Psoas muscle (tissue), 8 donors: ENCODE results near the gene EN2. TPM values are rescaled to one million over a fixed set of nuclear protein-coding genes. Genes with fewer than 3 reads are reported as not detected.

Experiments
- ATAC-seq, 4 donors: fragments of 200-7000 bp; cut with Tn5 transposase; one replicate each; pipeline ENCODE4 v1.9.1; 2020; ENCODE audit warnings: moderate library complexity in 3 of 4, mild to moderate bottlenecking in 2 of 4
- DNase-seq, 2 donors: peaks; one replicate each; pipeline ENCODE4 v3.0.0-alpha.2; 2020
- H3K27ac ChIP-seq: fragments of 200-600 bp; one replicate; pipeline ENCODE4 v1.8.0; 2022
- H3K27me3 ChIP-seq, 3 donors: fragments of 200-600 bp in 1 of 3; one replicate each; pipeline versions ENCODE4 v1.6.1 to v1.8.0; 2013 to 2022; ENCODE audit warnings: low read length in 2 of 3, mild to moderate bottlenecking in 2 of 3, moderate library complexity in 1 of 3; ENCODE audit not compliant: insufficient read depth in 3 of 3
- H3K36me3 ChIP-seq, 2 donors: fragments of 200-600 bp in 1 of 2; one replicate each; pipeline versions ENCODE4 v1.6.1 to v1.8.0; 2013 to 2022; ENCODE audit warnings: low read depth in 1 of 2, mild to moderate bottlenecking in 1 of 2, moderate library complexity in 1 of 2; ENCODE audit not compliant: insufficient read depth in 1 of 2
- H3K4me1 ChIP-seq: fragments of 200-600 bp; one replicate; pipeline ENCODE4 v1.8.0; 2022
- H3K4me3 ChIP-seq: fragments of 200-600 bp; one replicate; pipeline ENCODE4 v1.8.0; 2022; ENCODE audit warnings: mild to moderate bottlenecking
- H3K9me3 ChIP-seq: fragments of 200-600 bp; one replicate; pipeline ENCODE4 v1.8.0; 2022
- CTCF ChIP-seq: fragments of 200-600 bp; IDR thresholded peaks from one replicate; pipeline ENCODE4 v1.8.0; 2022; ENCODE audit warnings: antibody characterized with exemption
- WGBS, 3 donors: extraction: QIAGEN DNeasy Blood & Tissue Kit; methylation state at CpG; one replicate each; pipeline versions ENCODE4 v1.1.6 to v1.1.7; 2013; 5-methylcytosine and 5-hydroxymethylcytosine counted together
- intact Hi-C, 2 donors: fragments of 100-400 bp; cut with DNase I; formaldehyde crosslinking; loops; one replicate each; pipeline versions ENCODE4 v1.11.0 to v1.14.2; 2022
- polyA plus RNA-seq, 3 donors: library from polyadenylated mRNA; stranded (reverse); fragments of 200-250 nt; gene quantifications; one replicate each; pipeline ENCODE4 v1.2.3, GENCODE V29; 2013
- total RNA-seq, 4 donors: library from RNA; stranded (reverse); fragmentation: NEBNext Ultra II Directional in 2 of 4; extraction: Animal tissue kit (Norgen Biotek cat#: 25700) in 2 of 4; gene quantifications; one replicate each; pipeline versions ENCODE4 v1.2.1 to v1.2.4, GENCODE V29; 2021 to 2023
- donor health status: healthy with polysubstance abuse.
- donor health status: DM: no; HTN: no; CAD: no; lungs with moderate emphysema.
- donor health status: Bipolar disorder and iron deficiency.
- donor health status: healthy.
- donor health status: DM: yes; HTN: yes; CAD: no.
- donor health status: DM: no; HTN: no; CAD: no.
- donor health status: DM: no; HTN: no; CAD: no.
- donor health status: DM: yes; HTN: yes; CAD: no.

Gene EN2
- total and polyA plus RNA-seq, 7 donors = 0.13 to 1.3 (median 0.36) TPM

GRCh38 chr7:155471718-155472117, 13.8 kb downstream of the EN2 start:
- Histone ChIP-seq H3K27me3 (peaks cover 0 to 98% (median 48%) of the 10 kb centered on the region in 3 donors), H3K9me3 (no peaks in the 10 kb centered on the region), H3K4me1 (peaks cover 14% of the 10 kb centered on the region), H3K4me3 (no peak overlapping the region), H3K36me3 (no peaks in the 10 kb centered on the region), H3K27ac (no peak overlapping the region)
- 9 to 15% (median 13%) methylated on average over 11 of the region's 11 CpGs for WGBS, 3 donors
- DNase-seq (no peak), ATAC-seq (no peak)
- intact Hi-C loops = no loop called here
- TF ChIP-seq CTCF = no peak

- Histone ChIP-seq H3K4me3 (no peak overlapping the region), H3K27ac (no peak overlapping the region), H3K27me3 (peaks cover 0 to 72% (median 17%) of the 10 kb centered on the region in 3 donors), H3K9me3 (no peaks in the 10 kb centered on the region), H3K4me1 (no peaks in the 10 kb centered on the region), H3K36me3 (no peaks in the 10 kb centered on the region)
- no peak for TF ChIP-seq CTCF
- intact Hi-C loops = no loop called here
- WGBS, 3 donors = 65 to 76% (median 76%) methylated on average over 4 of the region's 4 CpGs
- ATAC-seq (no peak), DNase-seq (no peak)
These were observed 19.5 kb downstream of the EN2 start for GRCh38 chr7:155477476-155477875.

GRCh38 chr7:155481764-155482163, 23.8 kb downstream of the EN2 start:
- intact Hi-C loops = no loop called here

GRCh38 chr7:155482511-155483183, 24.7 kb downstream of the EN2 start:
- Histone ChIP-seq H3K9me3 (no peaks in the 10 kb centered on the region), H3K36me3 (no peaks in the 10 kb centered on the region), H3K27ac (no peak overlapping the region), H3K4me1 (no peaks in the 10 kb centered on the region), H3K4me3 (no peak overlapping the region), H3K27me3 (peaks cover 0 to 60% (median 9%) of the 10 kb centered on the region in 3 donors)
- DNase-seq = no peak
- intact Hi-C loops = no loop called here
- 68 to 72% (median 68%) methylated on average over 17 of the region's 17 CpGs for WGBS, 3 donors
- TF ChIP-seq CTCF = no peak
- no peak for ATAC-seq

More at GRCh38 chr7:155481764-155482163, 23.8 kb downstream of the EN2 start:
- 88 to 92% (median 90%) methylated on average over 11 of the region's 11 CpGs for WGBS, 3 donors
- ATAC-seq = no peak
- H3K9me3 ChIP-seq = no peaks in the 10 kb centered on the region
- no peaks in the 10 kb centered on the region for H3K36me3 ChIP-seq
- no peak overlapping the region for H3K27ac ChIP-seq
- H3K27me3 ChIP-seq = peaks cover 0 to 64% (median 9%) of the 10 kb centered on the region in 3 donors
- H3K4me3 ChIP-seq = no peak overlapping the region
- H3K4me1 ChIP-seq = no peaks in the 10 kb centered on the region
- TF ChIP-seq CTCF = no peak
- no peak for DNase-seq

- no peak for DNase-seq
- 42 to 49% (median 44%) methylated on average over 13 of the region's 13 CpGs for WGBS, 3 donors
- no peaks in the 10 kb centered on the region for H3K4me1 ChIP-seq
- no peak overlapping the region for H3K27ac ChIP-seq
- no peak overlapping the region for H3K4me3 ChIP-seq
- intact Hi-C loops = no loop called here
- H3K9me3 ChIP-seq = no peaks in the 10 kb centered on the region
- H3K36me3 ChIP-seq = no peaks in the 10 kb centered on the region
- peaks cover 0 to 63% (median 9%) of the 10 kb centered on the region in 3 donors for H3K27me3 ChIP-seq
- no peak for ATAC-seq
- no peak for TF ChIP-seq CTCF
These were observed 25.3 kb downstream of the EN2 start for GRCh38 chr7:155483245-155483644.
